Smooth muscle cell (in vitro differentiated cells): ENCODE data around the gene TMEFF2. TPM values are rescaled to one million over a fixed set of nuclear protein-coding genes. Genes with fewer than 3 reads are reported as not detected.

Experiments
- DNase-seq: peaks from one replicate; lab custom pipeline; 2025; ENCODE audit not compliant: unreplicated experiment; lab: John Stamatoyannopoulos, UW
- H2AFZ ChIP-seq: fragments of 200-600 bp; sonication (generic); 2 replicates; pipeline ENCODE4 v1.6.0; 2016; ENCODE audit warnings: antibody characterized with exemption, low read depth, mild to moderate bottlenecking
- H3F3A ChIP-seq: fragments of 200-600 bp; sonication (generic); 2 replicates; pipeline ENCODE4 v1.6.0; 2017; ENCODE audit warnings: antibody characterized with exemption, low read depth
- H3K27ac ChIP-seq: fragments of 200-600 bp; sonication (generic); 2 replicates; pipeline ENCODE4 v1.5.1; 2016; ENCODE audit warnings: low read depth, mild to moderate bottlenecking
- H3K27me3 ChIP-seq: fragments of 200-600 bp; sonication (generic); 2 replicates; pipeline ENCODE4 v1.6.1; 2016; ENCODE audit warnings: low read depth, mild to moderate bottlenecking
- H3K36me3 ChIP-seq: fragments of 200-600 bp; sonication (generic); 2 replicates; pipeline ENCODE4 v1.5.1; 2016; ENCODE audit warnings: low read depth
- H3K4me1 ChIP-seq: fragments of 200-600 bp; sonication (generic); 2 replicates; pipeline ENCODE4 v1.5.1; 2016; ENCODE audit warnings: low read depth
- H3K4me2 ChIP-seq: fragments of 200-600 bp; sonication (generic); 2 replicates; pipeline ENCODE4 v1.6.0; 2016; ENCODE audit warnings: mild to moderate bottlenecking
- H3K4me3 ChIP-seq: fragments of 200-600 bp; sonication (generic); 2 replicates; pipeline ENCODE4 v1.5.1; 2016; ENCODE audit warnings: mild to moderate bottlenecking
- H3K79me2 ChIP-seq: fragments of 200-600 bp; sonication (generic); 2 replicates; pipeline ENCODE4 v1.6.0; 2016; ENCODE audit warnings: low read depth, mild to moderate bottlenecking
- H3K9ac ChIP-seq: fragments of 200-600 bp; sonication (generic); 2 replicates; pipeline ENCODE4 v1.6.0; 2016; ENCODE audit warnings: low read depth
- H3K9me3 ChIP-seq: fragments of 200-600 bp; sonication (generic); replicated peaks from 2 replicates; pipeline ENCODE4 v1.5.1; 2016; ENCODE audit warnings: low read depth
- H4K20me1 ChIP-seq: fragments of 200-600 bp; sonication (generic); 2 replicates; pipeline ENCODE4 v1.6.0; 2016; ENCODE audit warnings: low read depth
- CTCF ChIP-seq: fragments of 200-600 bp; sonication (generic); IDR thresholded peaks from 2 replicates; pipeline ENCODE4 v1.5.1; 2017; ENCODE audit warnings: borderline replicate concordance, mild to moderate bottlenecking, antibody characterized with exemption; ENCODE audit not compliant: insufficient read depth, poor library complexity, severe bottlenecking
- WGBS: methylation state at CpG from one replicate; pipeline ENCODE4 v1.1.7; 2016; ENCODE audit warnings: low lambda C conversion rate; 5-methylcytosine and 5-hydroxymethylcytosine counted together
- polyA plus RNA-seq: library from polyadenylated mRNA; unstranded; fragments of >200 nt; fragmentation: Nextera tagmentation; extraction: Ambion mirVana; gene quantifications from 2 replicates; pipeline ENCODE4 v1.2.1, GENCODE V29; 2016
- total RNA-seq: library from RNA; depleted of rRNA; stranded (reverse); fragments of >200 nt; gene quantifications from 2 replicates; pipeline ENCODE4 v1.2.3, GENCODE V29; 2014

The TMEFF2 gene
- total and polyA plus RNA-seq, 2 experiments from 2014 or later = not detected

- no peaks in the 10 kb centered on the region for H3K79me2 ChIP-seq
- peak overlapping the region; percentile 58 for H3K4me2 ChIP-seq
- DNase-seq = no peak
- H3K4me3 ChIP-seq = no peak overlapping the region
- peak overlapping the region; percentile 42 for H2AFZ ChIP-seq
- H3K4me1 ChIP-seq = no peaks in the 10 kb centered on the region
- no peak for TF ChIP-seq CTCF
- no peaks in the 10 kb centered on the region for H3K9me3 ChIP-seq
- H3K27ac ChIP-seq = no peak overlapping the region
- no peak overlapping the region for H3K9ac ChIP-seq
- no peaks in the 10 kb centered on the region for H3F3A ChIP-seq
- peaks cover 14% of the 10 kb centered on the region for H3K27me3 ChIP-seq
- WGBS = 93% methylated on average over 2 of the region's 2 CpGs
- H3K36me3 ChIP-seq = no peaks in the 10 kb centered on the region
- no peaks in the 10 kb centered on the region for H4K20me1 ChIP-seq
Observed at GRCh38 chr2:192161656-192162290, 33.0 kb downstream of the TMEFF2 start.

- WGBS = 73% methylated on average over 1 of the region's 1 CpG
- H2AFZ ChIP-seq = no peak overlapping the region
- no peak overlapping the region for H3K9ac ChIP-seq
- H4K20me1 ChIP-seq = no peaks in the 10 kb centered on the region
- H3K4me2 ChIP-seq = no peak overlapping the region
- H3F3A ChIP-seq = no peaks in the 10 kb centered on the region
- no peaks in the 10 kb centered on the region for H3K9me3 ChIP-seq
- no peak overlapping the region for H3K4me3 ChIP-seq
- H3K27me3 ChIP-seq = no peaks in the 10 kb centered on the region
- DNase-seq = no peak
- no peak for TF ChIP-seq CTCF
- H3K79me2 ChIP-seq = no peaks in the 10 kb centered on the region
- no peaks in the 10 kb centered on the region for H3K36me3 ChIP-seq
- H3K27ac ChIP-seq = no peak overlapping the region
- H3K4me1 ChIP-seq = no peaks in the 10 kb centered on the region
Observed at GRCh38 chr2:192159736-192160135, 35.0 kb downstream of the TMEFF2 start.

- H3K4me1 ChIP-seq = no peaks in the 10 kb centered on the region
- WGBS = 83% methylated on average over 2 of the region's 2 CpGs
- TF ChIP-seq CTCF = no peak
- H3K79me2 ChIP-seq = no peaks in the 10 kb centered on the region
- no peak overlapping the region for H3K9ac ChIP-seq
- H3K4me3 ChIP-seq = no peak overlapping the region
- H2AFZ ChIP-seq = no peak overlapping the region
- H3K36me3 ChIP-seq = no peaks in the 10 kb centered on the region
- no peaks in the 10 kb centered on the region for H3K9me3 ChIP-seq
- H3K27me3 ChIP-seq = no peaks in the 10 kb centered on the region
- no peak for DNase-seq
- H3K4me2 ChIP-seq = no peak overlapping the region
- H4K20me1 ChIP-seq = no peaks in the 10 kb centered on the region
- H3K27ac ChIP-seq = no peak overlapping the region
- H3F3A ChIP-seq = no peaks in the 10 kb centered on the region
Observed at GRCh38 chr2:192159208-192159607, 35.5 kb downstream of the TMEFF2 start.

- no peaks in the 10 kb centered on the region for H3K27me3 ChIP-seq
- H3K79me2 ChIP-seq = no peaks in the 10 kb centered on the region
- no peaks in the 10 kb centered on the region for H3K4me1 ChIP-seq
- no peak overlapping the region for H3K4me2 ChIP-seq
- H3F3A ChIP-seq = no peaks in the 10 kb centered on the region
- H3K4me3 ChIP-seq = no peak overlapping the region
- H3K9me3 ChIP-seq = no peaks in the 10 kb centered on the region
- no peak for TF ChIP-seq CTCF
- no peak overlapping the region for H2AFZ ChIP-seq
- no peak overlapping the region for H3K27ac ChIP-seq
- no peaks in the 10 kb centered on the region for H3K36me3 ChIP-seq
- DNase-seq = no peak
- no peak overlapping the region for H3K9ac ChIP-seq
- H4K20me1 ChIP-seq = no peaks in the 10 kb centered on the region
- 94% methylated on average over 4 of the region's 4 CpGs for WGBS
Observed at GRCh38 chr2:192157776-192158175, 37.0 kb downstream of the TMEFF2 start.
